OCI-LY7 (cell line): ENCODE data around the gene CT47A1. TPM values are rescaled to one million over a fixed set of nuclear protein-coding genes. Genes with fewer than 3 reads are reported as not detected.
"Not testable (repeated sequence)": the region's sequence is repeated elsewhere in the genome, so short reads cannot be mapped to it uniquely, and the experiment has no call there.

Experiments
- Bru-seq: library from RNA; stranded (reverse); fragments of 400-500 nt; gene quantifications from one replicate; lab custom pipeline; 2021; lab: Mats Ljungman, UMichigan
- BruChase-seq, 2 experiments: library from RNA; stranded (reverse); fragments of 400-500 nt; gene quantifications; one replicate each; lab custom pipeline; 2021; lab: Mats Ljungman, UMichigan
- BruUV-seq: library from RNA; stranded (reverse); fragments of 400-500 nt; replicated peaks from 2 replicates; lab custom pipeline; 2021; lab: Mats Ljungman, UMichigan
- CTCF ChIA-PET: fragments of 300-600 bp; sonication (Branson Sonifier 250); formaldehyde crosslinking; loops from one replicate; lab custom pipeline; 2022; ENCODE audit warnings: antibody characterized with exemption; ENCODE audit not compliant: unreplicated experiment; lab: Charles Lee
- POLR2A ChIA-PET: fragments of 300-600 bp; sonication (Branson Sonifier 250); formaldehyde crosslinking; loops from one replicate; lab custom pipeline; 2022; ENCODE audit warnings: antibody characterized with exemption; lab: Charles Lee
- DNase-seq: peaks from one replicate; pipeline ENCODE4 v3.0.0-alpha.2; 2015; ENCODE audit warnings: low spot score
- H2AFZ ChIP-seq: fragments of 200-600 bp; sonication (generic), shearing (Covaris generic); 2 replicates; pipeline ENCODE4 v1.6.1; 2014; ENCODE audit warnings: mild to moderate bottlenecking, antibody characterized with exemption, low read length, moderate library complexity
- H3K27ac ChIP-seq: fragments of 200-600 bp; sonication (generic); 2 replicates; pipeline ENCODE4 v1.5.1; 2014; ENCODE audit warnings: mixed run types, low read depth, mild to moderate bottlenecking, moderate library complexity, low read length, inconsistent platforms; ENCODE audit not compliant: poor library complexity, severe bottlenecking
- H3K36me3 ChIP-seq: fragments of 200-600 bp; sonication (generic); 2 replicates; pipeline ENCODE4 v1.6.1; 2014; ENCODE audit warnings: mild to moderate bottlenecking, antibody characterized with exemption, low read length, moderate library complexity, mixed read lengths; ENCODE audit not compliant: insufficient read depth
- H3K4me1 ChIP-seq: fragments of 200-600 bp; sonication (generic); 2 replicates; pipeline ENCODE4 v1.5.1; 2014; ENCODE audit warnings: mild to moderate bottlenecking, low read length; ENCODE audit not compliant: insufficient read depth, poor library complexity, severe bottlenecking
- H3K4me2 ChIP-seq: fragments of 200-600 bp; sonication (generic); 2 replicates; pipeline ENCODE4 v1.6.1; 2014; ENCODE audit warnings: mild to moderate bottlenecking, low read length
- H3K4me3 ChIP-seq: fragments of 200-600 bp; sonication (generic); 2 replicates; pipeline ENCODE4 v1.5.1; 2014; ENCODE audit warnings: mild to moderate bottlenecking, low read depth, low read length; ENCODE audit not compliant: poor library complexity, severe bottlenecking
- H3K79me2 ChIP-seq: fragments of 200-600 bp; sonication (generic); 2 replicates; pipeline ENCODE4 v1.6.1; 2016; ENCODE audit warnings: low read depth, mild to moderate bottlenecking, low read length, moderate library complexity, mixed read lengths; ENCODE audit not compliant: insufficient read depth
- H3K9me2 ChIP-seq: fragments of 200-600 bp; sonication (generic); 2 replicates; pipeline ENCODE4 v1.6.1; 2016; ENCODE audit warnings: mild to moderate bottlenecking, low read length, mixed read lengths; ENCODE audit not compliant: insufficient read depth
- H3K9me3 ChIP-seq: fragments of 200-600 bp; sonication (generic); 2 replicates; pipeline ENCODE4 v1.6.1; 2014; ENCODE audit warnings: mild to moderate bottlenecking, mixed run types, low read length, mixed read lengths
- H4K20me1 ChIP-seq: fragments of 200-600 bp; sonication (generic); 2 replicates; pipeline ENCODE4 v1.6.1; 2014; ENCODE audit warnings: mild to moderate bottlenecking, antibody characterized with exemption, low read length, moderate library complexity, mixed read lengths; ENCODE audit not compliant: insufficient read depth
- EZH2phosphoT487 ChIP-seq: fragments of 200-600 bp; sonication (generic); IDR thresholded peaks from 2 replicates; pipeline ENCODE4 v1.6.1; 2018; ENCODE audit warnings: low read depth, borderline replicate concordance, mild to moderate bottlenecking, mixed run types, antibody characterized with exemption, low read length, moderate library complexity, mixed read lengths
- intact Hi-C: fragments of 100-400 bp; cut with micrococcal nuclease; formaldehyde crosslinking; loops from one replicate; pipeline ENCODE4 v1.10.0; 2022; ENCODE audit not compliant: unreplicated experiment
- long read RNA-seq: library from polyadenylated mRNA; stranded (forward); transcript quantifications from one replicate; pipeline ENCODE4 v2.0.0, GENCODE V29; 2022
- total RNA-seq, 2 experiments: library from RNA; depleted of rRNA in 1 of 2; stranded (reverse); fragments of >200 nt in 1 of 2; shearing (Covaris generic) in 1 of 2; gene quantifications; 2 replicates each; pipeline ENCODE4 v1.2.3, GENCODE V29; 2014 to 2022
- TF ChIP-seq, protein P1 (sequence below): fragments of 200-600 bp; sonication (generic); conservative IDR thresholded peaks from 2 replicates; pipeline ENCODE4 v1.5.1; 2014; ENCODE audit warnings: mild to moderate bottlenecking, antibody characterized with exemption, low read length, moderate library complexity, mixed read lengths

Gene CT47A1
- total RNA-seq (2014; rRNA removed; shearing (Covaris generic)): not detected in 2 replicates
- not detected in 2 replicates for total RNA-seq (2022)
- not detected for Bru-seq, nascent RNA
- BruChase-seq, experiment 1, labeled RNA remaining after a 6-hour chase: not detected
- not detected for BruChase-seq, experiment 2, labeled RNA remaining after a 2-hour chase
- long read RNA-seq: 0 reads

DNA sequence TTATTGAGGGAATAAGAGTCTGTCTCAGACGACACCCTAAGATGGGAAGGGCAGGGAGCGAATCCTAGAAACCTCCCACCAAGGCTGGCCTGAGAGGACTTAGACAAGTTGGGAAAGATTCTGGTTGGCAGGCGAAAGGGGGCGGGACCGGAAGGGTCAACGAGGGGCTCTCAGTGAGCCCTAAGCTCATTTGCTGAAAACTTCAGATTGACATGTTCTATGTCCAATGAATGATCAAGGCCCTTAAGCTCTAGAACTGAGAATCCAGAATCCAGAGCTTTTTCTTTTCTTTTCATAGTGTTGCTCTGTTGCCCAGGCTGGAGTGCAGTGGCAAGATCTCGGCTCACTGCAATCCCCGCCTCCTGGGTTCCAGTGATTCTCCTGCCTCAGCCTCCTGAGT, at the start of gene CT47A1:
Gene CT47A1, minus strand, starts transcription at position 101 of the 400 bp plus-strand sequence. CDS start 231 bp downstream, outside the sequence.
- H3K27ac ChIP-seq, H2AFZ ChIP-seq, CTCF ChIA-PET, H3K4me1 ChIP-seq, intact Hi-C loops, H3K9me2 ChIP-seq, POLR2A ChIA-PET, H3K4me3 ChIP-seq, H3K36me3 ChIP-seq, DNase-seq, BruUV-seq, H3K9me3 ChIP-seq, H3K4me2 ChIP-seq, H4K20me1 ChIP-seq, H3K79me2 ChIP-seq: not testable (repeated sequence)

DNA sequence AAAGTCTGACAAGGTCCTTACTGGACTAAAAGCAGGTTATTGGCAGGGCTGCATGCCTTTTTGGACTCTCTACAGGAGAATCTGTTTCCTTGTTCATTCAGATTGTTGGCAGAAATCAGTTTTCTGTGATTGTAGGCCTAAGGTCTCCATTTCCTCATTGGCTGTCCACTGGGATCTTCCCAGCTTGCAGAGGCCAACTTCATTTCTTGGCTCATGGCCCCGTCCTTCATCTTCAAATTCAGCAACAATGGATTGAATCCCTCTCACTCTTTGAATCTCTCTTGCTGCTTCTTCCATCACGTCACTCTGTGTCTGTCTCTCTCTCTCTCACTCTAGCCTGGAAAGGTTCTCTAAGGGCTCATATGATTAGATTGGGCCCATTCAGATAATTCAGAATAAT, 47.0 kb upstream of the CT47A1 start:
- H3K79me2 ChIP-seq: no peaks in the 10 kb centered on the region
- POLR2A ChIA-PET: no interaction called here
- intact Hi-C loops: no loop called here
- H3K27ac ChIP-seq: no peak overlapping the region
- no peaks in the 10 kb centered on the region for H3K4me1 ChIP-seq
- no peak overlapping the region for H3K4me3 ChIP-seq
- no peak overlapping the region for H3K4me2 ChIP-seq
- H3K9me3 ChIP-seq: no peaks in the 10 kb centered on the region
- TF ChIP-seq, protein P1, sequence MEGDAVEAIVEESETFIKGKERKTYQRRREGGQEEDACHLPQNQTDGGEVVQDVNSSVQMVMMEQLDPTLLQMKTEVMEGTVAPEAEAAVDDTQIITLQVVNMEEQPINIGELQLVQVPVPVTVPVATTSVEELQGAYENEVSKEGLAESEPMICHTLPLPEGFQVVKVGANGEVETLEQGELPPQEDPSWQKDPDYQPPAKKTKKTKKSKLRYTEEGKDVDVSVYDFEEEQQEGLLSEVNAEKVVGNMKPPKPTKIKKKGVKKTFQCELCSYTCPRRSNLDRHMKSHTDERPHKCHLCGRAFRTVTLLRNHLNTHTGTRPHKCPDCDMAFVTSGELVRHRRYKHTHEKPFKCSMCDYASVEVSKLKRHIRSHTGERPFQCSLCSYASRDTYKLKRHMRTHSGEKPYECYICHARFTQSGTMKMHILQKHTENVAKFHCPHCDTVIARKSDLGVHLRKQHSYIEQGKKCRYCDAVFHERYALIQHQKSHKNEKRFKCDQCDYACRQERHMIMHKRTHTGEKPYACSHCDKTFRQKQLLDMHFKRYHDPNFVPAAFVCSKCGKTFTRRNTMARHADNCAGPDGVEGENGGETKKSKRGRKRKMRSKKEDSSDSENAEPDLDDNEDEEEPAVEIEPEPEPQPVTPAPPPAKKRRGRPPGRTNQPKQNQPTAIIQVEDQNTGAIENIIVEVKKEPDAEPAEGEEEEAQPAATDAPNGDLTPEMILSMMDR: no peak
- TF ChIP-seq EZH2phosphoT487: no peak
- H3K36me3 ChIP-seq: no peaks in the 10 kb centered on the region
- CTCF ChIA-PET: no interaction called here
- BruUV-seq: no TSS peak
- DNase-seq: no peak
- no peaks in the 10 kb centered on the region for H4K20me1 ChIP-seq
- H2AFZ ChIP-seq: no peak overlapping the region
- H3K9me2 ChIP-seq: no peaks in the 10 kb centered on the region

DNA sequence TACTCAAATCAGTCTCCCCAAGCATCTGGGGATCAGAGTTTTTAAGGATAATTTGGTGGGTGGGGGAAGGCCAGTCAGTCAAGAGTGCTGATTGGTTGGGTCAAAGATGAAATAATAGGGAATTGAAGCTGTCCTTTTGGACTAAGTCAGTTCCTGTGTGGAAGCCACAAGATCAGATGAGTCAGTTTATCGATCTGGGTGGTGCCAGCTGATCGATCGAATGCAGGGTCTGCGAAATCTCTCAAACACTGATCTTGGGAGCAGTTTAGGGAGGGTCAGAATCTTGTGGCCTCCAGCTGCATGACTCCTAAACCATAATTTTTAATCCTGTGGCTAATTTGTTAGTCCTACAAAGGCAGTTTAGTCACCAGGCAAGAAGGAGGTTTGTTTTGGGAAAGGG, 44.5 kb upstream of the CT47A1 start:
- no peaks in the 10 kb centered on the region for H4K20me1 ChIP-seq
- no peak overlapping the region for H2AFZ ChIP-seq
- intact Hi-C loops: no loop called here
- H3K79me2 ChIP-seq: no peaks in the 10 kb centered on the region
- no peaks in the 10 kb centered on the region for H3K4me1 ChIP-seq
- POLR2A ChIA-PET: no interaction called here
- no TSS peak for BruUV-seq
- H3K9me3 ChIP-seq: no peaks in the 10 kb centered on the region
- no peaks in the 10 kb centered on the region for H3K36me3 ChIP-seq
- H3K4me2 ChIP-seq: no peak overlapping the region
- TF ChIP-seq, protein P1: no peak
- TF ChIP-seq EZH2phosphoT487: no peak
- CTCF ChIA-PET: no interaction called here
- H3K27ac ChIP-seq: no peak overlapping the region
- H3K4me3 ChIP-seq: no peak overlapping the region
- H3K9me2 ChIP-seq: no peaks in the 10 kb centered on the region
- no peak for DNase-seq
